Common myeloid progenitor, CD34-positive (primary cell): ENCODE measurements around the gene CCDC28A. TPM values are rescaled to one million over a fixed set of nuclear protein-coding genes. Genes with fewer than 3 reads are reported as not detected.

ENCODE experiments used
- CTCF ChIA-PET: fragments of 350-600 bp; sonication (Branson Sonifier 250); formaldehyde crosslinking; loops from one replicate; lab custom pipeline; 2021; ENCODE audit warnings: antibody characterized with exemption; lab: Charles Lee
- POLR2A ChIA-PET: fragments of 350-600 bp; sonication (Branson Sonifier 250); formaldehyde crosslinking; loops from one replicate; lab custom pipeline; 2021; ENCODE audit warnings: antibody characterized with exemption; lab: Charles Lee
- DNase-seq, 3 donors: peaks; one replicate each; pipeline versions ENCODE4 v3.0.0 to v3.0.0-alpha.2; 2013
- H3K27ac ChIP-seq, 2 experiments: 1 replicate in 1 of 2; 2 replicates in 1 of 2; pipeline ENCODE4 v1.7.0; 2013; ENCODE audit warnings: inconsistent platforms in 2 of 2, low read length in 2 of 2, mild to moderate bottlenecking in 2 of 2, low read depth in 1 of 2, moderate library complexity in 1 of 2; ENCODE audit not compliant: severe bottlenecking in 2 of 2, insufficient read depth in 1 of 2, poor library complexity in 1 of 2
- H3K27me3 ChIP-seq, 5 experiments: replicated peaks in 2 of 5; 1 replicate in 3 of 5; 2 replicates in 2 of 5; pipeline versions ENCODE4 v1.6.1 to v1.7.0; 2013; ENCODE audit warnings: low read length in 4 of 5, mild to moderate bottlenecking in 2 of 5, moderate library complexity in 2 of 5, inconsistent platforms in 1 of 5; ENCODE audit not compliant: insufficient read depth in 5 of 5, control insufficient read depth in 4 of 5
- H3K36me3 ChIP-seq, 4 experiments: 1 replicate in 2 of 4; 2 replicates in 2 of 4; pipeline versions ENCODE4 v1.6.1 to v1.7.0; 2013; ENCODE audit warnings: low read length in 3 of 4, control low read depth in 1 of 4, mild to moderate bottlenecking in 1 of 4; ENCODE audit not compliant: control insufficient read depth in 4 of 4, insufficient read depth in 4 of 4
- H3K4me1 ChIP-seq, 4 experiments: 1 replicate in 3 of 4; 2 replicates in 1 of 4; pipeline versions ENCODE4 v1.6.1 to v1.7.1; 2013; ENCODE audit warnings: low read length in 3 of 4, mild to moderate bottlenecking in 3 of 4, control low read depth in 1 of 4, inconsistent platforms in 1 of 4, moderate library complexity in 1 of 4; ENCODE audit not compliant: control insufficient read depth in 4 of 4, insufficient read depth in 4 of 4; ENCODE audit errors: control extremely low read depth in 1 of 4
- H3K4me3 ChIP-seq, 7 experiments: 1 replicate in 4 of 7; 2 replicates in 3 of 7; pipeline versions ENCODE4 v1.5.1 to v1.7.0; 2013; ENCODE audit warnings: mild to moderate bottlenecking in 7 of 7, low read length in 6 of 7, moderate library complexity in 6 of 7, inconsistent platforms in 2 of 7, low read depth in 2 of 7, control low read depth in 1 of 7; ENCODE audit not compliant: insufficient read depth in 4 of 7, control insufficient read depth in 1 of 7; ENCODE audit errors: extremely low read depth in 1 of 7
- H3K9me3 ChIP-seq, 5 experiments: 1 replicate in 4 of 5; 2 replicates in 1 of 5; pipeline versions ENCODE4 v1.6.1 to v1.7.1; 2013; ENCODE audit warnings: low read length in 4 of 5, mild to moderate bottlenecking in 2 of 5, inconsistent platforms in 1 of 5, low read depth in 1 of 5, moderate library complexity in 1 of 5; ENCODE audit not compliant: control insufficient read depth in 4 of 5, insufficient read depth in 2 of 5; ENCODE audit errors: control extremely low read depth in 1 of 5
- WGBS: methylation state at CpG from one replicate; pipeline ENCODE4 v1.1.5; 2013; ENCODE audit not compliant: insufficient coverage; 5-methylcytosine and 5-hydroxymethylcytosine counted together
- polyA plus RNA-seq: library from polyadenylated mRNA; unstranded; fragments of 120-200 nt; gene quantifications from one replicate; pipeline ENCODE4 v1.2.1, GENCODE V29; 2013

Gene CCDC28A
- 40.8 TPM for polyA plus RNA-seq

GRCh38 chr6:138773177-138774091, at the start of gene CCDC28A:
CCDC28A (plus strand) TSS chr6:138773769; CDS start chr6:138776121, 2,352 bp downstream.
- Histone ChIP-seq H3K36me3 (peaks cover 3 to 20% (median 8%) of the 10 kb centered on the region in 4 experiments), H3K4me3 (peak within 1 kb of the TSS; percentile 72 to 99 (median 96)), H3K4me1 (peaks cover 15 to 33% (median 28%) of the 10 kb centered on the region in 4 experiments), H3K27me3 (no peaks in the 10 kb centered on the region), H3K27ac (peak within 1 kb of the TSS; percentile 94 to 98), H3K9me3 (no peaks in the 10 kb centered on the region)
- under 1% methylated on average over 39 of the region's 47 CpGs for WGBS
- ChIA-PET CTCF (interaction anchor here (0.6 to 1.3 kb wide), 3 partner anchors 9 to 153 kb away, joined by 3 read pairs; no protein-coding TSS in a partner anchor), POLR2A (no interaction called here)
- DNase-seq, result peak; percentile 96 to 98 (median 97)

- Histone ChIP-seq H3K27me3 (no peaks in the 10 kb centered on the region), H3K9me3 (no peaks in the 10 kb centered on the region), H3K27ac (no peak overlapping the region), H3K36me3 (no peaks in the 10 kb centered on the region), H3K4me3 (peak overlapping the region in 2 of 7 experiments; percentile 10 to 33), H3K4me1 (peaks cover 8 to 46% (median 30%) of the 10 kb centered on the region in 4 experiments)
- peak; percentile 22 to 53 (median 36) for DNase-seq
- ChIA-PET CTCF (interaction anchor here (1.6 kb wide), 1 partner anchor 11 kb away, joined by 3 read pairs; no protein-coding TSS in a partner anchor), POLR2A (no interaction called here)
- WGBS, result 7% methylated on average over 3 of the region's 3 CpGs
These were observed 49.6 kb upstream of the CCDC28A start for GRCh38 chr6:138724015-138724414.

- Histone ChIP-seq H3K4me3 (no peak overlapping the region), H3K27me3 (no peaks in the 10 kb centered on the region), H3K4me1 (peaks cover 8 to 41% (median 25%) of the 10 kb centered on the region in 4 experiments), H3K36me3 (no peaks in the 10 kb centered on the region), H3K9me3 (no peaks in the 10 kb centered on the region), H3K27ac (no peak overlapping the region)
- no peak for DNase-seq
- POLR2A ChIA-PET, result no interaction called here
- WGBS, result 96% methylated on average over 6 of the region's 7 CpGs
- CTCF ChIA-PET, result interaction anchor here (0.6 to 1.7 kb wide), 9 partner anchors 9 to 297 kb away, joined by 3 to 5 read pairs (median 3); no protein-coding TSS in a partner anchor
These were observed 47.4 kb upstream of the CCDC28A start for GRCh38 chr6:138726066-138726756.

- ChIA-PET POLR2A (no interaction called here), CTCF (interaction anchor here (0.6 to 1.7 kb wide), 6 partner anchors 9 to 298 kb away, joined by 3 to 5 read pairs (median 4); no protein-coding TSS in a partner anchor)
- no peaks in the 10 kb centered on the region for H3K9me3 ChIP-seq
- no peak overlapping the region for H3K27ac ChIP-seq
- WGBS, result no CpG with 5 or more reads among the region's 3 CpGs
- H3K27me3 ChIP-seq, result no peaks in the 10 kb centered on the region
- no peak overlapping the region for H3K4me3 ChIP-seq
- peaks cover 8 to 41% (median 25%) of the 10 kb centered on the region in 4 experiments for H3K4me1 ChIP-seq
- no peak for DNase-seq
- H3K36me3 ChIP-seq, result no peaks in the 10 kb centered on the region
These were observed 46.8 kb upstream of the CCDC28A start for GRCh38 chr6:138726757-138727097.

- Histone ChIP-seq H3K4me3 (no peak overlapping the region), H3K27ac (no peak overlapping the region), H3K4me1 (peaks cover 8 to 41% (median 25%) of the 10 kb centered on the region in 4 experiments), H3K27me3 (no peaks in the 10 kb centered on the region), H3K36me3 (no peaks in the 10 kb centered on the region), H3K9me3 (no peaks in the 10 kb centered on the region)
- ChIA-PET POLR2A (no interaction called here), CTCF (interaction anchor here (0.6 to 1.7 kb wide), 3 partner anchors 8 to 35 kb away, joined by 3 to 5 read pairs (median 4); no protein-coding TSS in a partner anchor)
- no peak for DNase-seq
- 92% methylated on average over 2 of the region's 3 CpGs for WGBS
These were observed 46.4 kb upstream of the CCDC28A start for GRCh38 chr6:138727182-138727581.

- Histone ChIP-seq H3K4me1 (peaks cover 8 to 27% (median 16%) of the 10 kb centered on the region in 4 experiments), H3K27me3 (no peaks in the 10 kb centered on the region), H3K4me3 (peak overlapping the region in 2 of 7 experiments; percentile 7 to 11), H3K36me3 (no peaks in the 10 kb centered on the region), H3K27ac (no peak overlapping the region), H3K9me3 (no peaks in the 10 kb centered on the region)
- DNase-seq, result peak; percentile 24 to 76 (median 68)
- 0% methylated on average over 1 of the region's 2 CpGs for WGBS
- CTCF ChIA-PET, result interaction anchor here (1.8 kb wide), 1 partner anchor 9 kb away, joined by 5 read pairs; no protein-coding TSS in a partner anchor
- POLR2A ChIA-PET, result interaction anchor here (0.7 kb wide), 1 partner anchor 181 kb away, joined by 3 read pairs; no protein-coding TSS in a partner anchor
These were observed 44.9 kb upstream of the CCDC28A start for GRCh38 chr6:138728662-138729061.
